HG03103 (cell line): ENCODE measurements around the gene FOXN3.
"Not testable (repeated sequence)": the region's sequence is repeated elsewhere in the genome, so short reads cannot be mapped to it uniquely, and the experiment has no call there.

Experiments used
- ATAC-seq: cut with Tn5 transposase; IDR thresholded peaks from one replicate; pipeline ENCODE4 v1.9.1; 2021; ENCODE audit warnings: low read depth; ENCODE audit not compliant: unreplicated experiment

FOXN3 gene

DNA sequence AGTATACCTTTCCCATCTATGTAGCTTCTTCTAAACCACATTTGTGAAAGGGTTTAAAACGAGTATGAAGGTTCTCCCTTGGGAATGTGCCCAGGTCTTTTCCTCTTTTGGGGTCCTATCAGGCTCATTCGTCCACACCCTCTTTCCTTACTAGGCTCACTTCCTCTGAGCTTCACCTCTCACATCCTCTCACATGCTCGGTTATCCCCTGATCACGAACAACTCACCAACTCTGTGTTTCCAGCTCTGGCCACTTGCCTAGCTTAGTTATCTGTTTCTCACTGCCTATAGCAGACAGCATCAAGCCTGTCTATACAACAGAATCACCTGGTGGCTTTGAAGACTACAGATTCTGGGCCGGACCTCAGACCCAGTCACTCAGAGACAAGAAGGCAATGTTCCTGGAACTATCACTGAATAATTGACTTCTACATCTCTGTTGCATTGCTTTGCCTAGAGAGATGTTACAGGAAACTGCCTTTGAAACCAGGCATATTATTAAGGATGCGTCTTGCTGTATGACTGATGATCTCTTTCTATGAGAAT, 158.2 kb downstream of the FOXN3 start:
- no peak for ATAC-seq

DNA sequence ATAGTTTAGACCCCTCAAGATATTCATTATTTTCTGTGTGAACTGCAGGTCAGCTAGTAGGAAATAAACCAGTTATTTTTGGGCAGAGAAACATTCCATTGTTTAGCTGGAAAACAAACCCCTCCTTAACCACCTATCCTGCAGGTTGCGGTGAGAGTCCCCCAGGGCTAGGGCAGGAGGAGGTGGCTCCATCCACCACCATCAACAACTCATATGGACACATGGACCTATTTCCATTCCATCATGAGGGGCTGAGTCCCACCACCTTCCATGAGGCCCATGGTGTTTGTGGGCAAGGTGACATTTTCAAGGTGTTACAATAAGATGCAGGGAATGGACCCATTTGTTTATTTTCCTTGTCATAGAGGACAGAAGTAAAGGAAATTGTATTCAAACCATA, 160.1 kb downstream of the FOXN3 start:
- ATAC-seq, result no peak

DNA sequence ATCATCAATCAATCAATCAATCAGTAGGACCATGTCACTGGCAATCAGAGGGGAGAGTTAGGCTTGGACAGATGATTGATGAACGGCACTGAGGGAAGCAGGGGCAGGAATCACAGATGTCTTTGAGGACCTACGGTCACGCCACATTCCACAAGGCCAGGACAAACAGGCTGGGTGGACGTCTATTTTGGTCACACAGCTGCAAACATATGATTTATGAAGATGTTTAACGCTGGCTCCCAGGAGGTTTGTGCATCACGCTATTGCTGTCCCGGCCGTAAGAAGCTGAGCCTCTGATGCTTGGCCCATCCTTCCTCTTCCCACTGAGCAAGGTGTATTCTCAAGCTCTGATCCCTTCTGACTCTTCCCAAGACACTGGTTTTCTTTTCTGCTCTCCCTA, 160.8 kb downstream of the FOXN3 start:
- ATAC-seq, result no peak

DNA sequence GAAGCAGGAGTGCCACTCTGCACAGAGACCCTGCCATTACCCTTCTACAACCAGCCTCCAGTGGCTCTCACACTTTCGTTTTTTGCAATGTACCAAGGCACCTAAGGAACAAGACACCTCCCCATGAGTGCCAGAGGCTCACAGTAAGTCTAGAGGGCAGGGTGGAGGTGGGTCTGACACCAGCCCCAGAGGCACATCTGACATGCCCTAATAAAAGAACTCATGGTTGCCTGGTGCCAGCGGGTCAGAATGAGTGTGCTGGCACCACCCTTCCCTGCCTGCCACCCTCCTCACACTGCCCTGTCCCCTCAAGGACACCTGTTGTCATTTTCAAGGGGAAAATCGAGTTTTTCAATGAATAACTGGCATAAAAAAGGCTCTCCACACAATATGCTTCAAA, 161.2 kb downstream of the FOXN3 start:
- ATAC-seq, result no peak

DNA sequence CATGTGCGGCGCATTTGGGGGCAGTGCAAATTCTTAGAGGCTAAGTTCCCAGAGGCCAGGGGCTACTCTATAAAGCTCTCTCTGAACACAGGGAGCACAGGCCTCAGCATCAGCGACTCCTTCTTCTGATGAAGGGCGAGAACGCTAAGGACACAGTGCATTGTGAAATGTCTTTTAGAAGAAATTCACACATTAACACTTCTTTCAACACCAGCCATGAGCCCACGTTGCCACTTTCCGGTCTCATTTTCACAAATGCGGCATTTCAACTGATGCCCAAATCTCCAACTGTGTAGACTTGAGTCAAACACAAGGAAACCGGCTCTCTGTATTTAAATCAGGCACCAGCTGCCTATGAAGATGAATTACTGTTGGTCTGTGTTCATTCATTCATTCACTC, 162.0 kb downstream of the FOXN3 start:
- ATAC-seq, result no peak

DNA sequence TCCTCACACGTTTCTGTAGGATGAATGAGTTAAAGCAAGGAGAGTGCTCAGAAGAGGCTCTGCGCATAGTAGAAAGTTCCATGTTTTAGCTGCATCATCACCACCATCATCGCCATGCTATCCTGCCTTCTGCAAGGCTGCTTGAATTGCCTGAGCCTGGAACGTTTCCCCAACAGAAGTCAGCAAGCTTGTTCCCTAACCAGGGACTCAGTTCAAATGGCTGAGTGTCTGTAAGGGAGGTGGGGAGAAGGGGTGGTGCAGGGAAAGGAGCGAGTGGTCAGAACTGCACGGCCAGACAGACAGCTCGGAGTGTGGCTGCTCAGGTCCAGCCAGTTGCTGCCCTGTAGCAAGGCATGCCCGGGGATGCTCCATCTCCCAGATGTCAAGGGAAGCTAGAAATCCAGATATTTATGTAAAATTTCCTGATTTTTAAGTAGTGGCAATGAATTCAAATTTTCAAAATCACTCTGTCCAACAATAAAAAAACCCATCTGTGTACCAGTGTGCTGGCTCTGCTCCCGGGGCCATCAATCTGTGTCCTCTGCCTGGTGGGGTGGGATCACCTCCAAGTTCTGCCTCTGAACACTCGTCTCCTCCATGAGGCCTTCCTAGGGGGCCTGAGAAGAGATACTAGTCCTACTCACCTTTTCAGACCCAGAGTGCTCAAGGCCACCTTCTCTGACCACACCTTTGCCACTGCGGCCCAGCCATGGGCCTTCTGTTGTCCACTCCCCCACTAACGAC, 162.7 kb downstream of the FOXN3 start:
- no peak for ATAC-seq

DNA sequence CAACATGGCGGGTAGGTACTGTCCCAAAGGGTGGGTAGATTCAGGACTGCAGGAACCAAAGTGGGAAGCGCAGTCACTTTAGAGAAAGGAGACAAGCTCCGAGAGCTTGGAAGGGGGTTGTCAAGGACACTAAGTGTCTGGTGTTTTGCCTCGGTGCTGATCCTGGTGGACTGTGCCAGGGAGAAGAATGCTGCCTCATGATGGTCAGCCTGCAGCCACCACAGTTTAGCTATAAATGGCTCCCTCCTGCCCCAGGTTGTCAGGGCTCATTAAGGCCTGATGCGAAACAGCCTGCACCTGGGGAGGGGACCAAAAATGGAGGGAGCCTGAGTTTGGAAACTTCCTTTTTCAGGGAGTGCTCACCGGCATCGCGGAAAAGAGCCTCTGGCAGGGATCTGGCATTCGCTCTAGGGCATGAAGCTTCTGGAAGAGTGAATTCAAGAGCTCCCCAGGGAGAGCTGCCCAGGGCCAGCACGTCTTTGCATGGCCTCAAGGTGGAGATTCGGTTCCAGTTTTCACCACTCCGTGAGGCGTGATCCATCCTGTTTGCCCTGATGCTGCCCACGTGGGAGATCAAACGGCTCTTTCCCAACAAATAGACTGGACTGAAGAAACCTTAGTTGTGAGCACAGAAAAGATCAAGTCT, 164.0 kb downstream of the FOXN3 start:
- no peak for ATAC-seq

DNA sequence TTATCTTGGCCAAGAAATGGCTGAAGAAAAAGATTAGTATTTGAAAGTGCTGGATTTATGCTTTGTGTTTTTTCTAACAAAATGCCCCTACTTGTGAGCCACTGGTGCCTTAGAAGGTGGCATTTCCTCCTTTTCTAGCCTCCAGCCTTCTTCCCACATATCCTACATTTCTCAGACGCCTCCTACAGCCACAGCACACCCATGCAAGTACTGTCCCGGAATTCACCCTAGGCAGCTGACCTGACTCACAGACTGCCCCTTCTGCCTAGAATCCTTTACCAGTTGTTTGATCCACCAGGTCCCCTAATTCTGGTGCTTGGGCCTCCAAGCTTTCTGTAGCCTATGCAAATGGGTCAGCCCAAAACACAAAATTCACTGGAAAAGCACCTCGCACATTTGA, 166.0 kb downstream of the FOXN3 start:
- ATAC-seq, result no peak

DNA sequence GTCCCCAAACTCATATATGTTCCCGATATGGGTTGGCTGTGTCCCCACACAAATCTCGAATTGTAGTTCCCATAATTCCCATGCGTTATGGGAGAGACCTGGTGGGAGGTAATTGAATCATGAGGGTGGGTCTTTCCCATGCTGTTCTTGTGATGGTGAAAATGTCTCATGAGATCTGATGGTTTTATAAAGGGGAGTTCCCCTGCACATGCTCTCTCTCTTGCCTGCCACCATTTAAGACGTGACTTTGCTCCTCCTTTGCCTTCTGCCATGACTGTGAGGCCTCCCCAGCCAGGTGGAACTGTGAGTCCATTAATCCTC, 166.4 kb downstream of the FOXN3 start:
- not testable (repeated sequence) for ATAC-seq

DNA sequence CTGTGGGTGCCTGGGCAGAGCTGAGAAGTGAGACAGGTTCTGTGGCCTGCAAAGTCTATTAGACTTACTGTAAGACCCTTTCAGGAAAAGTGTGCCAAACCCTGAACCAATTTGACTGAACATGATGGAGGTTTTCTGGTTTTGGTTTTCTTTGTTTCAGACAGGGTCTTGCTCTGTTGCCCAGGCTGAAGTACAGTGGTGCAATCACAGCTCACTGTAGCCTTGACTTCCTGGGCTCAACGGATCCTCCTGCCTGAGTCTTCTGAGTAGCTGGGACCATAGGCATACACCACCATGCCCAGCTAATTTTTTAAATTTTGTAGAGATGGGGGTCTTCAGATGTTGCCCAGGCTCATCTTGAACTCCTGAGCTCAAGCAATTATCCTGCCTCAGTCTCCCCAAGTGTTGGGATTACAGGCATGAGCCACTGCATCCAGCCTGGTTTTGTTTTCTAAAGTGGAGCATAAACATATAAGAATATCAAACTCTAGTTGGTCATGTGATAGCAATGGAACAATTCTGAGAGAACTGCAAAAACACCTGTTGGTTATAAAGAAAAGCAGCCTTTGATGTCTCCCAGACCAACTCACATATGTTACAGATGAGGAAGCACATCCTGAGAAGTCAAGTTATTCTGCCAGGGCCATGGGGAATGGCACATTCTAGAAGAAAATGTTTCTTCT, 166.9 kb downstream of the FOXN3 start:
- no peak for ATAC-seq

DNA sequence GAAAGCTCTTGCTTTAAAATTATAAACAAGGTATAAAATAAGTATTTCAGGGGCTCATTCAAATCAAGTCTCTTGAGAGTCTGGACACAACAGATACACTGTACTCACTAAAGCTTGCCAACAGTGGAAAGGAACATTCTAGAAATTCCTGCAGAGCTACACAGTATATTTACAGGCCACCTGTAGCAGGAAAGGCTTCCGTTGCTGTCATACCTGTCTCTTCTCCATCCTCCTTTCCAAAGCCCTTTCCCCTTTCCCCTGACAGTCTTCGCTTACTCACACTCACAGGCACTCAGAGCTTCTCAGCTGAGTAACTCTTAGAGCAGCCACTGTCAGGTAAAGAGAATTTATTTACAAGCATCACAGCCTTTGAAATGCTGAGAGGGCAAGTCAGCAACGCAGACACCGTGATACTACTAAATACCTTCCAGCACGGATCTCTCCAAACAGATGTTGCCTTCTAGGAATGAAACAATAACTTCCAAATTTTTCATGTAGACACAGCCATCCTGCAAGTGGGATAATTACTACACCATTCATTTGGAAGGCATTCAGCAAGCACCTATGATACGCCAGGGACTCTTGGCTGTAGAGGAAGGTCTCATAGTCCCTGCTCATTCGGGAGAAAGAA, 167.9 kb downstream of the FOXN3 start:
- no peak for ATAC-seq

DNA sequence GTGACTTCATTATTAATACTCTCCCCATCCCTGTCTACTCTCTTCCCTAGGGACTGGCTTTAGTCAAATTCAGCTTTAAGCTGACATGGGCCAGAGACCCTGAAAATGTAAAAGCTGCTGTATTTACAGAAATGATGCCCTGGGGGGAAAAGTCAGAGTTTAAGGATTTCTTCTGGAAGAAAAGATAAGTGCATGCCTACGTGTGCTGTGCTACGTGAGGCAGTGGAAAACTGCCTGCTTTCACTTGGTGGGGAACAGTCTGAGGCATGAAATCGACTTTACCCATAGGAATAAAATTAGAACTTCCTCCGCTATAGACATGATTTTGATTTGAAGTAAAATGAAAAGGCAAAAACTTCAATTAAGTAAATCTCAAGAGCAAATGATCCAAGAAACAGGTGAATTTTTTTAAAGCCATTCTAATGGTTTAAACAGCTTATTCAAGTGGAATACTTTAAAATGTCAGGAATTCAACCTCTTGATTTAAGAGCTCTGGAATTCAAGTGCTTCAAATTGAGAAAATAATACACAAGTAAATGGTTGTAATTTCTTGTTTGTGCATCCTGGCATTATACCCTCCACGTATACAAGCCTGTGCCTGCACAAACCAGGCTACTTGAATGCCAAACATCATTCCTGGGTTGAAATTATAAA, 168.5 kb downstream of the FOXN3 start:
- ATAC-seq, result no peak

DNA sequence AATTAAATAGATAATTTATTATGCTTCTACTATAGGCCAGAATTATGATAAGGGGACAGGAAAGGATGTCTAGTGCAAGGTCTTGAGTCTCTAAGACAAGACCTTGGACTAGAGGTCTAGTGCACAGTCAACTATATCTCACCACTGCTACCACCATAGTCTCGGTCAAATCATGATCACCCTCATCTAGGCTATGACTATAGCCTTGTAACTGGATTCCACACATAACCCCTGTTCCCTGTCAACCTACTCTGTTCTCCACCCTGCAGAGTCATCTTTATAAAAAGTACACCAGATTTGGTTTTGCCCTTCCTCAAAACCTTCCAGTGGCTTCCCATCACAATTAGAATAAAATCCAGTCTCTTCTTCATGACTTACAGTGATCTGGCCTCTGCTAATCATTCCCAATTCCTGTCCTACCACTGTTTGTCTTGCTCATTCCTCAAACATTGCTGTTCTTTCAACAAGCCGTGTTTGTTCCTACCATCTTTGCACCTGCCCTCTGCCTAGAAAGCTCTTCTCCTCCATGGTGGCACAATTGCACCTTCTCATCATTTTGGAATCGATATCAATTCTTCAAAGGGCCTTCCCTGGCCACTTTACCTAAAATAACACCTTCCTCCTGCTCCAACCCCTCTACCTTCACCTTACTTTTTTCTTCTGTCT, 169.4 kb downstream of the FOXN3 start:
- ATAC-seq, result no peak

DNA sequence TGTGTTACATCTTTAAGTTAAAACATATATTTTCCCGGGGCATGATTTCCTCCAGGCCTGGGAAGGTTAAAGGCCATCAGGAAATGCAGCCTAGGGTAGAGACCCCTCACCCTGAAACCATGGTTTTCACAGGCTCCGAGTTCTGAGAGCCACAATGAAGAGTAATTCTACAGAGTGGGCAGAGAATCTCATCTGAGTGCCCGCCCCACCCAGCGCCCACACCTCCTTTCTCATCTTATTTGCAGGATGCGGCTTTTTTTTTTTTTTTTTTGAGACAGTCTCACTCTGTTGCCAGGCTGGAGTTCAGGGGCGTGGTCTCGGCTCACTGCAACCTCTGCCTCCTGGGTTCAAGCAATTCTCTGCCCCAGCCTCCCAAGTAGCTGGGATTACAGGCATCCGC, 170.7 kb downstream of the FOXN3 start:
- no peak for ATAC-seq

DNA sequence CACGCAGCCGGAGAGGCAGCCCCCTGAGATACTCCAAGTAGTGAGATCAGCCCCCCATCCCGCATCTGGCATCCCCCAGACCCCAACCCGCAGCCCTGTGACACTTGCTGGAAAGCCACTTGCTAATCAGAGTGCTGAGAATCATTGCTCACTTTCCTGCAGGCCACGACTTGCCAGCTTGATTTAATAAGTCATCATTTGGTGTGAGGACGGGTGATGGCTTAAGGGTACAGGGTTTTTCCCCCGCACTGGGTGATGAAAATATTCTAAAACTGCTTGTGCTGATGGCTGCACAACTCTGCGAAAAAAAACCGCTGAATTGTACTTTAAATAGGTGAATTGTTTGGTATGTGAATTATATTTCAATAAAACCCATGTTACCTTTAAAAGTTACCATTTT, 171.2 kb downstream of the FOXN3 start:
- ATAC-seq, result no peak

DNA sequence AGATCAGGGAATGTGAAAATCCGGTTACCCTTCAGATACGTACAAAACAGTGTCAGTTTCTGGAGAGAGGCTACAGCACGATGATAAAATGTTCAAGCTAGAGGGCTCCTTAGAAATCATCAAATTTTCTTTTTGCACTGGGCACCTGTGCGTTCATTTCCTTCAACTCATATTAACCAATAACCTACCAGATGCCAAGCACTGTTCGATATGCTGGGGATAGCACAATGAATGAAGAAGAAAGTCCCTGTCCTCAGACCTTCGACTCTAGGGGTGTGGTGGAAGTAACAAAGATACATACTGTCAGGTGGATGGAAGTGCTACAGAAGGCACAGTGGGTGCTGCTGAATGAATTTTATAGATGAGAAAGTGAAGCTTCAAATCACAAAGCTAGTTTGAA, 172.3 kb downstream of the FOXN3 start:
- no peak for ATAC-seq

DNA sequence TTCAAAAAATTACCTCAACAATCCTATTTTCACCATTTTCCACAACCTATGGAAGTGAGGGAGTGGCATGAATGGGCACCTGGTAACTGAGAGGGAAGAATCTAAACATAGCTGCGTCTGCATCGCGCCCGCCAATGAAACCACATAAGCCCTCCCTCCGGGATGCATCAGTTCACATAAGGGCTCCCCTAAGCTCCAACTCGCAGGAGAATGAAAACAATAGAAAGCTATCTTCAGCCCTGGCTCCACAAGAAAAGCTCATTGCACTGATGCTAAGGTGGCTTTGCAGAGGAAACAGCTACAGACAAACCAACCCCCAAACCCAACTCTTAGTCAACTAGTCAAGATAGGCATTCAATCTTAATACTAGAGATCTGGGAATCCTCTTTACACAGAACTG, 173.3 kb downstream of the FOXN3 start:
- no peak for ATAC-seq

DNA sequence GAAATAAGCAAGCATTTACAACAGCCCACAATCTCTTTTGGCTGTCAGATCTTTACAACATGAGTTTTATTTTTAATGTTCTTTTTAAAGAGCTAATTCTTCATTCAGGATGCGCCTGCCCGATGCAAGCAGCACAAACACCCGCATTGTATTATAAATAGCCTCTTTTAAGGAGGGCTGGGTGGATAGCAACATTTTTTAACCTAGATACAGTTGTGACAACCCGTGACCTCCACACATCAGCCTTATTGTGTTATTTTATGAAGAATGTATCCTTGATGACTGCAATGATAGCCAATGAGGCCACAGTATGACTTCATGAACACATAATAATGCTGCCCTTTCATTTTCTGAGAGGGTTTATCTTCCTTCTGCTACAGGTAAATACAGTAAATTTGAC, 173.7 kb downstream of the FOXN3 start:
- ATAC-seq, result no peak

DNA sequence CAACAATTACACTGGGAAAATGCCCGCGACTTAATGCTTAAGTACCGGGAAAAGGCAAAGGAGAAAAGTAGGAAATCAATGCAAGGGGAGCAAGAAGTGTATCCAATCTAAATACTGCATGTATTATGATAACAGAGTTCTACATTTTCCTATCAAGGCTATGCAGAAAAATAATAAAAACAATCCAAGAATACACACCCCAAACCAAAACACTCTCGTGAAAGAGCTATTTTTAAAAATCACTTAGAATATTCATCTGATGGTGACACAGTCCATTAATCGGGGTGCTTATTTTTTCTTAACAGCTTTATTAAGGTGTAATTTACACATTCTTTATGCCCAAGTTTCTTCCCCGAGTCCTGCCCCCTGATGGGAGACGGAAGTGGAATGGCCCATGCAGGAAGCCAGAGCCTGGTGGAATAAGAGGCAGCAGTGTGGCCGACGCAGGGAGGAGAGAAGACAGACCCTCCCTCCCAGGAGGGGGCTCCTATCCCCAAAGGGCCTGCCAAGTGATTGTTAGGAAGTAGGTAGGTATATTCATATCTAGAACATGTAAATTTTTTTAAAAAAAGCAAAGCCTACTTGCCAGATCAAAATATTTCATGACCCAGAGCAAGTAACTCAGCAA, 174.3 kb downstream of the FOXN3 start:
- no peak for ATAC-seq
